DND-41 (cell line): ENCODE measurements around the gene OR5K2.

Experiments
- ATAC-seq: fragments of 200-7000 bp; cut with Tn5 transposase; 3 replicates; pipeline ENCODE4 v1.9.1; 2021; ENCODE audit warnings: low read depth; ENCODE audit not compliant: insufficient read depth
- DNase-seq: peaks from one replicate; pipeline ENCODE4 v3.0.0-alpha.2; 2020
- H2AFZ ChIP-seq: 2 replicates; pipeline ENCODE4 v1.6.0; 2012; ENCODE audit warnings: low read depth, low read length
- H3K27ac ChIP-seq: 2 replicates; pipeline ENCODE4 v1.5.1; 2012; ENCODE audit warnings: low read length, inconsistent platforms
- H3K27me3 ChIP-seq: fragments of 200-600 bp; sonication (generic); 2 replicates; pipeline ENCODE4 v1.6.0; 2012; ENCODE audit warnings: low read length, mild to moderate bottlenecking, inconsistent platforms; ENCODE audit not compliant: insufficient read depth, poor library complexity
- H3K36me3 ChIP-seq: 2 replicates; pipeline ENCODE4 v1.5.1; 2012; ENCODE audit warnings: low read length, inconsistent platforms; ENCODE audit not compliant: insufficient read depth
- H3K4me1 ChIP-seq: 2 replicates; pipeline ENCODE4 v1.5.1; 2012; ENCODE audit warnings: mild to moderate bottlenecking, low read length; ENCODE audit not compliant: insufficient read depth
- H3K4me2 ChIP-seq: 2 replicates; pipeline ENCODE4 v1.6.0; 2012; ENCODE audit warnings: mild to moderate bottlenecking, moderate library complexity, low read length, inconsistent platforms; ENCODE audit not compliant: insufficient read depth
- H3K4me3 ChIP-seq, 2 experiments: fragments of 200-600 bp in 1 of 2; shearing (Covaris generic) in 1 of 2; 2 replicates each; pipeline ENCODE4 v1.5.1; 2012 to 2016; ENCODE audit warnings: inconsistent platforms in 2 of 2, low read length in 2 of 2, mild to moderate bottlenecking in 2 of 2, low read depth in 1 of 2, moderate library complexity in 1 of 2
- H3K79me2 ChIP-seq: 2 replicates; pipeline ENCODE4 v1.6.0; 2012; ENCODE audit warnings: low read length, inconsistent platforms; ENCODE audit not compliant: insufficient read depth
- H3K9ac ChIP-seq: 2 replicates; pipeline ENCODE4 v1.6.0; 2012; ENCODE audit warnings: low read depth, mild to moderate bottlenecking, inconsistent platforms, low read length, moderate library complexity
- H3K9me3 ChIP-seq: 2 replicates; pipeline ENCODE4 v1.5.1; 2012; ENCODE audit warnings: low read length, moderate library complexity, mild to moderate bottlenecking, inconsistent platforms; ENCODE audit not compliant: insufficient read depth, severe bottlenecking
- H4K20me1 ChIP-seq: 2 replicates; pipeline ENCODE4 v1.6.0; 2012; ENCODE audit warnings: low read length; ENCODE audit not compliant: insufficient read depth
- CTCF ChIP-seq: IDR thresholded peaks from 2 replicates; pipeline ENCODE4 v1.5.1; 2012; ENCODE audit warnings: borderline replicate concordance, low read length, moderate library complexity, mild to moderate bottlenecking; ENCODE audit not compliant: poor library complexity, severe bottlenecking; ENCODE audit errors: extremely low read depth
- EZH2 ChIP-seq: IDR thresholded peaks from 3 replicates; pipeline ENCODE4 v1.6.1; 2012; ENCODE audit warnings: borderline replicate concordance, low read depth, mild to moderate bottlenecking, moderate library complexity, low read length, inconsistent platforms; ENCODE audit not compliant: severe bottlenecking

The OR5K2 gene

DNA sequence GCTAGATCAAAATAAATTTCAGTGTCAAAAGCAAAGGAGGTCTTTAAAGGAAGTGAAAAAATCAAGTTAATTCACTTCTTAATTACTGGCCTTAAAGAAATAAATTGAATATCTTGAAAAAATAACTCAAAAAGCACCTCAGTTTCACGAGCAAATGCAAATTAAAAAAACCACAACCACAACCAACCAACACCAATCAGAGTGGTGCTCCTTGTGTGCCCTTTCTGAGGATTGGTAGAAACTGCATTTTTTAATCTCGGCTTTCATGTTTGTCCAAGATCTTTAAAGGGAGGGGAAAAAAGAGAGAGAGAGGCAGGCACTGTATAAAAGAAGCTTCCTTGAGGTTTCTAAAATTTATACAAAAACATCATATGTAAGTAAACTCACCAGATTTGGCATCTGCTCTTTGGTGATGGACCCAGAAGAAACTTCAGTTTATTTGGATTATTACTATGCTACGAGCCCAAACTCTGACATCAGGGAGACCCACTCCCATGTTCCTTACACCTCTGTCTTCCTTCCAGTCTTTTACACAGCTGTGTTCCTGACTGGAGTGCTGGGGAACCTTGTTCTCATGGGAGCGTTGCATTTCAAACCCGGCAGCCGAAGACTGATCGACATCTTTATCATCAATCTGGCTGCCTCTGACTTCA lies 34.3 kb downstream of the OR5K2 start, which contains the start of gene GPR15:
GPR15 (plus strand) TSS at position 357 of the 653 bp plus-strand sequence; CDS start at position 413, 56 bp downstream.
- no peaks in the 10 kb centered on the region for H3K36me3 ChIP-seq
- no peaks in the 10 kb centered on the region for H4K20me1 ChIP-seq
- no peaks in the 10 kb centered on the region for H3K79me2 ChIP-seq
- no peaks in the 10 kb centered on the region for H3K9me3 ChIP-seq
- H3K27ac ChIP-seq, result no peak within 1 kb of the TSS
- no peak for ATAC-seq
- H3K4me1 ChIP-seq, result no peaks in the 10 kb centered on the region
- H3K4me2 ChIP-seq, result no peak within 1 kb of the TSS
- no peak for DNase-seq
- H3K9ac ChIP-seq, result no peak within 1 kb of the TSS
- H3K27me3 ChIP-seq, result peaks cover 6% of the 10 kb centered on the region
- no peak within 1 kb of the TSS for H2AFZ ChIP-seq
- TF ChIP-seq EZH2 (no peak), CTCF (no peak)
- no peak within 1 kb of the TSS for H3K4me3 ChIP-seq

DNA sequence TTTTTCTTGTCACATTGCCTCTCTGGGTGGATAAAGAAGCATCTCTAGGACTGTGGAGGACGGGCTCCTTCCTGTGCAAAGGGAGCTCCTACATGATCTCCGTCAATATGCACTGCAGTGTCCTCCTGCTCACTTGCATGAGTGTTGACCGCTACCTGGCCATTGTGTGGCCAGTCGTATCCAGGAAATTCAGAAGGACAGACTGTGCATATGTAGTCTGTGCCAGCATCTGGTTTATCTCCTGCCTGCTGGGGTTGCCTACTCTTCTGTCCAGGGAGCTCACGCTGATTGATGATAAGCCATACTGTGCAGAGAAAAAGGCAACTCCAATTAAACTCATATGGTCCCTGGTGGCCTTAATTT lies 34.8 kb downstream of the OR5K2 start:
- ATAC-seq (no peak), DNase-seq (no peak)
- no peak for TF ChIP-seq EZH2
- no peak for TF ChIP-seq CTCF
- no peaks in the 10 kb centered on the region for H3K79me2 ChIP-seq
- no peak overlapping the region for H3K9ac ChIP-seq
- no peaks in the 10 kb centered on the region for H4K20me1 ChIP-seq
- H3K27ac ChIP-seq, result no peak overlapping the region
- no peaks in the 10 kb centered on the region for H3K9me3 ChIP-seq
- H3K4me2 ChIP-seq, result no peak overlapping the region
- H3K4me3 ChIP-seq, result no peak overlapping the region
- no peaks in the 10 kb centered on the region for H3K4me1 ChIP-seq
- H3K27me3 ChIP-seq, result peaks cover 6% of the 10 kb centered on the region
- H3K36me3 ChIP-seq, result no peaks in the 10 kb centered on the region
- H2AFZ ChIP-seq, result no peak overlapping the region

GRCh38 chr3:98532709-98533571 lies 35.5 kb downstream of the OR5K2 start:
- H4K20me1 ChIP-seq, result no peaks in the 10 kb centered on the region
- no peaks in the 10 kb centered on the region for H3K36me3 ChIP-seq
- no peak overlapping the region for H2AFZ ChIP-seq
- H3K4me2 ChIP-seq, result no peak overlapping the region
- H3K9ac ChIP-seq, result no peak overlapping the region
- H3K4me3 ChIP-seq, result no peak overlapping the region
- H3K27ac ChIP-seq, result no peak overlapping the region
- no peaks in the 10 kb centered on the region for H3K9me3 ChIP-seq
- H3K4me1 ChIP-seq, result no peaks in the 10 kb centered on the region
- ATAC-seq (no peak), DNase-seq (no peak)
- H3K79me2 ChIP-seq, result no peaks in the 10 kb centered on the region
- H3K27me3 ChIP-seq, result peaks cover 6% of the 10 kb centered on the region
- no peak for TF ChIP-seq CTCF
- TF ChIP-seq EZH2, result no peak
